ENCODE results near the gene SKA3.
A peak's percentile ranks its signal among the peaks of the same experiment; 100 is the strongest.
"Not testable (repeated sequence)": the region's sequence is repeated elsewhere in the genome, so short reads cannot be mapped to it uniquely, and the experiment has no call there.

The SKA3 gene

GRCh38 chr13:21176215-21176981 lies at the start of gene SKA3, which contains the start of gene MRPL57:
SKA3 (minus strand) TSS chr13:21176552; CDS start chr13:21176477, 75 bp downstream.
MRPL57 (plus strand) TSS chr13:21176658; CDS start chr13:21176917, 259 bp downstream.
- peak; percentile 82 for DNase-seq

DNA sequence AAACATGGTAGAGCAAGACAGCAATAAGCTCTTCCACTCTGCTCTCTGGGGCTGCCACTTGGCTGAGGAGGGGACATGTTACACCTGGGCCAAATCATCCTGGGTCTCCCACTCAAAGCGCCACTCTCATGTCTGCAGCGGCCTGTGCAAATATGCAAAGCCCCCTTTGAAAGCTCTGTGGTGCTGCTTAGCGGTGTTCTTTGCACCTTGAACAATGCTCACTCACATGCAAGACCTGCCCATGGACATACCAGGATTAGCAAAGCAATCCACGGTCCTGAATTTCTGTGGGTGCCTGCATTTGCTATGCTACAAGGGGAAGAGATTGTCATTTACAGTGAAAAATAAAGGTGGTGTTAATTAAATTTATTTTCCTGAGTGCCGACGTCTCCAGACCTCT lies 48.7 kb upstream of the SKA3 start:
- DNase-seq = no peak

DNA sequence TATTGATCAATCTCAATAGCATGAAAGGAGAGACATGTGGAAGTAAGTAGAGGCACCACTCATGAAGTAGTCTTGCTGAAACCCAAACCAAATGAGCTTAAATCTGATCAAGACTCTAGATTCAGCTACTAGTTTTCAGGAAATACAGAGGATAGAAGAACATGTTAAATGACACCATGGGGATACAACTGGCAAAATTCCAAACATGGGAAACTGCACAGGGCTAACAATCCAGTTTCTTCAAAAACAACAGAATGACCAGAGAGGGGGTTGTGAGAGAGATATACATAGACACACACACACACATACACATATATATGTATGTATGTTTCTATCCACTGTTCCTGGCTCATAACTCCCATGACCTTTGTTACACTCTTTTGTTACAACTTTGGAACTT lies 44.9 kb upstream of the SKA3 start:
- DNase-seq = no peak

DNA sequence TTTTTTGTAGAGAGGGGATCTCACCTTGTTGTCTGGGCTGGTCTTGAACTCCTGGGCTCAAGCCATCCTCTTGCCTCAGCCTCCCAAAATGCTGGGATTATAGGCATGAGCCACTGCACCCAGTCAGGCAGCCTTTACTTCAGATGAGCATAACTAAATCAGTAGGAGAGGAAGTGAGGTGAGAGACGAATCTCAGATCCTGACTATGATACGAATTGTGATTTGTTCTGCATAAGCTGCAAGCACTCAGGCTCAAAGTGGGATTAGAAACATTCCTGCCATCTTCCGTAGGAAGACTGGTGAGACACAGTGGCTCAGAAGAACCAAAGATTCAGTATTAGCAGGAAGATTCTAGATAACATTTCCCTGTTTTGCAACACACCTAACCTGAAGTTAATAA lies 43.4 kb upstream of the SKA3 start:
- DNase-seq = not testable (repeated sequence)

DNA sequence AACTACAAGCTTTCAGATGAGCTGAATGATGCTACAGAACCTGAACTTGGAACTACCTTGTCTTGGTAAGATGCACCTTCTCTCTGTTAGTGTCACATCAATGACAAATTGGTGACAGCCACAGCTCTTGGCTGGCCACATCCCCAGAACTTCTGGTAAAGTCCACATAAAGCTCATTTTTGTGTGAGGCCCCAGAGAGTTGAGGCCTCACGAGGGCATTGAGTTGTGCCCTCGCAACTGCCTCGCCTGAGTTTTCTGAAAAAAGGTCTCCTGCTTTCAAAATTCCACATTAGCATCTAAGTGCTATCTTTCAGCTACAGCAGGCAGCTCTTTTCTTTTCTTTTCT lies 42.7 kb upstream of the SKA3 start:
- no peak for DNase-seq

DNA sequence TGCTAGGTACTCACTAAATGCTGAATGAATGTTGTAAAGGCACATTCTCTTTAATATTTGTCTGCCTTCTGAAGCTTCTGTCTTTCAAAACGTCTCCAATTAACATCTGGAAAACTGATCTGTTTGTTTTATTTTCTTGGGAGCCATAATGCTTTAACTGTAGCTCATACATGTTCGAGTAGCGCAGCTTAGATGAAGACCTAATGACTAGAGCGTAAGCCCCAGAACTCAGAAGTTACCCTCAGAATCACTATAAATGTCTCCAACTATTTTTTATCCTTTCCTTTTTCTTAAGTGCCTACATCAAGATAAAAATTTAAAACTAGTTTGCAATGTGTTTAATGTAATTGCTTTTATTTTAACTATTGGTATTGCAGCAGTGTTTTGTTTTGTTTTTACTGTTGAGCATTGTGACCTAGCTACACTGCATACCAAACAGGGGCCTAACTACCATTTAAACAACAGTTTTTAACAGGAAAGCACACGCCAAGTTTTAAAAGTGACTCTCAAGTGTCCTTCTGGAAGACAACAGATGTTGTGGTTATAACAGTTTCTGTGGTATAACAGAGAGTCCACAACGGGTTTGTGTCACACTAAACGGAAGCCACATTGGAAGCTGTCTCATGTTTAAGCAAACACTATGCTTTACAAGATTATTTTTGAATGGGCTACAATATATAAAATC lies 42.1 kb upstream of the SKA3 start:
- no peak for DNase-seq

DNA sequence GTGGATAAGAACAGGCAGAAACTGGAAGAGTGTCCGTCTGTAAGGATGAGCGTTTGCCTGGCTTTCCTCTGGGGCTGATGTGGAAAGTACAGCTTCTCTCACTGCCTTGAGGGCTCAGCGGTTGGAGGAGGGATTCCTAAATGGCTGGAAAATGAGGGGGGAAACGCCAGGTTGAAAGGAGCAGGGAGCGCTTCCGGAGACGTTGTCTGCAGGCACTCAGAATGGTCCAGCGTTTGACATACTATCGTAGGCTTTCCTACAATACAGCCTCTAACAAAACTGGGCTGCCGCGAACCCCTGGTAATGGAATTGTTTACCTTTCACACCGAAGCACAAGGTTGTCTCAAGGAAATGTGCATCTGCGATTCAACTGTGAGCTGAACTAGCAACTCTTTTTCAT lies 40.0 kb upstream of the SKA3 start:
- DNase-seq = no peak

- DNase-seq = not testable (repeated sequence)
These were observed 39.1 kb upstream of the SKA3 start for GRCh38 chr13:21215419-21215818.

GRCh38 chr13:21212138-21212775 lies 35.9 kb upstream of the SKA3 start:
- DNase-seq = no peak

- DNase-seq = no peak
These were observed 32.4 kb upstream of the SKA3 start for GRCh38 chr13:21208652-21209154.

- no peak for DNase-seq
These were observed 26.6 kb upstream of the SKA3 start for GRCh38 chr13:21202767-21203531.

GRCh38 chr13:21201456-21202190 lies 25.3 kb upstream of the SKA3 start:
- not testable (repeated sequence) for DNase-seq

- not testable (repeated sequence) for DNase-seq
These were observed 22.0 kb upstream of the SKA3 start for GRCh38 chr13:21198391-21198790.

DNA sequence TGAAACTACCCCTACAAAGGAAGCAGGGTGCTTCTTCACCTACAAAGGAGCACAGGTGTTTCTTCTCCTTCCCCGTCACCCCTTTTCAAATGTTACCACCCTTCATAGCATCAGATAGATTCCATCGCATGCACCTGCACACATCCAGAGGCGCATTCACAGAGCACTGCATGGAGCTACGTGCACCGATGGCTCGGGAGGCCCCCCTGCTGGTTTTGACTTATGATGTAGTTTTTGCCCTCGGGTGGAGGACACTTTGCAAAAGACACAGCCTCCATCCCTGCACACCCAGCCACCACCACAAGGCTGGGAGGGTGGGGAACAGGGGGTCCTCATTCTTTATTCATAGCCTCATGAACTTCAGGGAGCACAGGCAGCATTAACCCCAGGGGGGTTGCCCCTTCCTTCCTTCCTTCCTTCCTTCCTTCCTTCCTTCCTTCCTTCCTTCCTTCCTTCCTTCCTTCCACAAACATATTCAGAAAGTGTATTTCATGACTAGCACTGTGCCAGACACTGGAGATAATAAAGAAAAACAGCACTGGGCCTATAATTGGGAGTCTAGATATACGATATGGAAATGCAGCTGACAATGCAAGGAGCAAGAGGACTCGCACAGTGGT lies 21.4 kb upstream of the SKA3 start:
- DNase-seq = not testable (repeated sequence)

DNA sequence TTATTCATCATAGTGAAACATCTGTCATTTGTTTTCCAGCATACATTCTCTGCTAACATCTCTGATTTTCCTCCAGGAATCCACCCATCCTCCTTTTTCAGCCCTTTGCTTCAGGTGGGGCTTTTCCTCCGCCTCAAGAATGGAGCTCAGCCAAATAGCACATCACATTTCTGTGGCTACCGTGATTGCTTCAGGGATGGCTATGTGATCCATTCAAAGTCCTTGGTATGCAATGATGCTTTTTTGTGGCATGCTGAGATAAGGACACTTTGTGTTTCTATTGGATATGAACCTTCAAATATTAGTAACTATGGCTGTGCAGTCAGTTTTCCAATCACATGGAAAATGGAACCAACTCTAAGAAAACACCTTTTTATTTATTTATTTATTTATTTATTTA lies 18.4 kb upstream of the SKA3 start:
- DNase-seq = not testable (repeated sequence)

GRCh38 chr13:21186410-21186809 lies 10.1 kb upstream of the SKA3 start:
- DNase-seq = not testable (repeated sequence)

GRCh38 chr13:21181671-21182070 lies 5.3 kb upstream of the SKA3 start:
- no peak for DNase-seq

GRCh38 chr13:21176982-21177284 lies 581 bp upstream of the SKA3 start:
- no peak for DNase-seq

GRCh38 chr13:21175656-21176214 lies 617 bp downstream of the SKA3 start:
- DNase-seq = no peak

GRCh38 chr13:21173767-21174166 lies 2.6 kb downstream of the SKA3 start:
- not testable (repeated sequence) for DNase-seq

- no peak for DNase-seq
These were observed 4.9 kb downstream of the SKA3 start for GRCh38 chr13:21171420-21171819.

DNA sequence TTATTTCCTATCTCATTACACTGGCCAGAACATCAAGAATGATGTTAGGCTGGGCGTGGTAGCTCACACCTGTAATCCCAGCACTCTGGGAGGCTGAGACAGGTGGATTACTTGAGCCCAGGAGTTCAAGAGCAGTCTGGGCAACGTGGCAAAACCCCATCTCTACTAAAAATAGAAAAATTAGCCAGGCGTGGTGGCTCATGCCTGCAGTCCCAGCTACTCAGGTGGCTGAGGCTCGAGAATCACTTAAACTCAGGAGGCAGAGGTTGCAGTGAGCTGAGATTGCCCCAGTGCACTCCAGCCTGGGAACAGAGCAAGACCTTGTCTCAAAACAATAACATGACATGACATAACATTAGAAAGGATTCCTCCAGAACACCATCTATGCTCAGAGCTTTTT lies 10.7 kb downstream of the SKA3 start:
- not testable (repeated sequence) for DNase-seq
